Islet of Langerhans (tissue), 1 donor: ENCODE measurements around the gene NANOG.
"Not testable (repeated sequence)": the region's sequence is repeated elsewhere in the genome, so short reads cannot be mapped to it uniquely, and the experiment has no call there.

ENCODE experiments used
- FAIRE-seq: peaks from one replicate; lab custom pipeline; 2011; peaks lifted over from hg19 to GRCh38; lab: Jason Lieb, UNC

Gene NANOG

DNA sequence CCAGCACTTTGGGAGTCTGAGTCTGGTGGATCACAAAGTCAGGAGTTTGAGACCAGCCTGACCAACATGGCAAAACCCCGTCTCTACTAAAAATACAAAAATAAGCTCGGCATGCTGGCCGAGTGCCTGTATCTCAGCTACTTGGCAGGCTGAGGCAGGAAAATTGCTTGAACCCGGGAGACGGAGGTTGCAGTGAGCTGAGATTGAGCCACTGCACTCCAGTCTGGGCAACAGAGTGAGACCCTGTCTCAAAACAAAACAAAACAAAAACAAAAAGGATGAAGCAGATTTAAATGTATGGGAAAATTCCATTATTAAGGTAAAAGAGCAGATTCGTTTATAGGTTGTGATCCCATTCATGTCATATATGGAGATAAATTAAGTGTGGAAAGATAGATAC lies 17.1 kb downstream of the NANOG start:
- FAIRE-seq = not testable (repeated sequence)

DNA sequence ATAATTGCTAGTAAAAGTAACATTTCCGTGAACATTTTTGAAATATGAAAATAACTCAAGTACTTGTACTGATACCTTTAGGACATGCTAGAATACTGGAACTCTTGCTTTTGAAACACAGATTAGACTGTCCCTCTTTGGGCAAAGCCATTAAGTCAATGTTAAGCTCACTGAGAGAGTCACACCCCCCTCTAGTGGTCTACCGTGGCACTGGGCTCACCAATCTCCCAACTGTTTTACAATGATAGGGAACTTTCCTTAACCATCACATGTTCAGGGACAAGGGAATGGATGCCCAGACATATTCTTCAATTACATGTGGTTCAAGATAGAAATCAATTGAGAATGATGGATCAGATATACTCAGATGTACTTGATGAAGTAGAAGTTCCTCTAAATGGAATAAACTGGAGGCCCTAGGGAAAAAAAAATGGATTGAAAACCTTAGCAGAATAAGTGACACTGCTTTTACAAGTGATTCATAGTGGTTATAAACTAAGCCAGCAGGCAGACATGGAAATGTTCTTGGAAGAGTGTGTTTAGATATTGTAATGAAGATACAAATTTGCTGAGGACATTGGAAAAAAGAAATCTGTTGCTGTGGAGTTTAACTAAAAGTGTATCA lies 17.8 kb downstream of the NANOG start:
- no peak for FAIRE-seq

DNA sequence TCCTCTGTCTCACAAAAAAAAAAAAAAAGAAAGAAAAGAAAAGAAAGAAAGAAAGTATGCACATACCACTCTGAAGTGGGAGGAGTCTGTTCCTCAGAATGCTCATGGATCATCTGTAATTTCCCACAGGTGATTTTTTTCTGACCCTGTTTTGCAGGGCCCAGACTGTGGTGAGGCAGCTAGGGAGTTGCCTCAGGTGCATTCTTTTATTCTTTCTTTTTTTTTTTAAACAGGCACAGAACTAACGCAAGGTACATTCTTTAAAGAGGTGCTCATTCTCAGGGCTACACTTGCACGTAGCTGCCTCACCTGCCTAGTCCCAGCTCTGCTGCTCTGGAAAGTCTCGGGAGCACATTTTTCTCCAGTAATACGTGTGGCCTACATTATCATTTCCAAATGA lies 36.6 kb downstream of the NANOG start:
- FAIRE-seq = not testable (repeated sequence)

DNA sequence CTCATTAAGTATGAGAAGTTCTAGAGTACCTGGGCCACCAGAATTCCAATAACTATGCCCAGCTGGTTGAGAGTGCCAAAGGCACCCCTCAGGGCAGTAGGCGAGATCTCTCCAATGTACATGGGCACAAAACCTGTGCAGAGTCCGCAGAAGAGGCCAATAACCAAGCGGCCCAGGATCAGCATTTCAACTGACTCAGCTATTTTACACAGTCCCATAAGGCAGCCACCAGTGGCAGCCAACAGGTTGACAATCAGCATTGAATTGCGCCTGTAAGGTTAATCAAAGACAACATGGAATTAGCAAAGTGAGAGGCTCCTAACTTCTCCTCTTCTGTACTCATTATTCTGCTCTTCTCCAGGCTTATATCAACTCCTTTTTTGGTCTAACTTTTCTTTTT lies 40.5 kb downstream of the NANOG start:
- FAIRE-seq = not testable (repeated sequence)

DNA sequence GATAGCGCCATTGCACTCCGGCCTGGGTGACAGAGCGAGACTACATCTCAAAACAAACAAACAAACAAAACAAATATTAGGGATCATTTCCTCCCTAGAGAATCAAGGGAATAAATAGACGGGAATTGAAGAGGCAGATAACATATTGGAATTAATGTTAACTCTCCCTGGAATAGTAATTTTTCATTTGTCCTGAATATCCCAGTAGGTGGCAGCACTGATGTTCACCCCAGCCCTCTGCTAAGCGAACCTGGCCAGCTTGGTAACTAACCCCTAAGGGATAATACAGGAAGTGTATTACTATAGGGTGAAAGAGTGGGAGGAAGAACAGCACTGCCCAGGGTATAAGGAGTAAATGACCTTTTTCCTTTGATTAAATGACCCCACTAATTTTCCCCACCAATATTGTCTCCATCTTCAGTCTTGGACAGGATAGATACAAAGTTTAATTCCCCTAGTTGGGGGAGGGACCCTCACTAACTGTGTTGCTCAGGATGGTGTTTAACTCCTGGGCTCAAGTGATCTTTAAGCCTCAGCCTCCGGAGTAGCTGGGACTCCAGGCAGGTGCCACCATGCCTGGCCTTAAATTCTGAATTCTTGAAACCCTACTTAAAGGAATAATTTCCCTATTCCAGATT lies 43.0 kb downstream of the NANOG start:
- FAIRE-seq = no peak

DNA sequence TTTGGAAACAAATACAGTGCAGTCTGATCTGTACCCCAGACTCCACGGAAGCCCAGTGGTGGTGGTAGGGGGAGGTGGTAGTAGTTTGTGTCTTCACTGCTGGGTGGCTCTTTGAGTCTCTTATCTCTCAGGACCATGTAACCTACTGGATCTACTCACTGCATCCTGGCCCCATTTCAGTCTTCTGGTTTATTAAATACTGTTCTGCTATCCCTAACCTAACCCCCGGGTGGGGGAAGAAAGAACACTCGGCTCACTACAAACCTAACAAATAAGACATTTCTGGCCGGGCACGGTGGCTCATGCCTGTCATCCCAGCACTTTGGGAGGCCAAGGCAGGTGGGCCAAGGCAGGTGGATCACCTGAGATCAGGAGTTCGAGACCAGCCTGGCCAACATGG lies 44.0 kb downstream of the NANOG start:
- FAIRE-seq = not testable (repeated sequence)

DNA sequence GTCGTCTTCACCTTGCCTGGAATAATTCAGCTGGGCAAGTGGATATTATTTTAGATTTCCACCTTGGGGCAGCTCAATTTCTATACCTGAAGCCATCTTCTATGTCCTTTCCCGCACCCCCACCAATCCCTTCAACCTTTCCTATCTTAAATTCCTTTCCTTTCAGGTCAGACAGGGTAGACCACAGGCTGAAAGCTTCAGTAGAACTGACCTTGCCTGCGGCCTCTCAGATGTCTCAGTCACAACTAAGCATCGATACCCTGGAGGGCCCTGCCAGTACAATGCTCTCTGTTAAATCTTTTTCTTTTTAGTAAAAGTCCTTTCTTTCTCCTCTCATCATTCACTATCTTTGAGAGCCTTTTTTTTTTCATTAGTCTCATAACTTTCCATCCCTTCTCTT lies 44.6 kb downstream of the NANOG start:
- FAIRE-seq = no peak

DNA sequence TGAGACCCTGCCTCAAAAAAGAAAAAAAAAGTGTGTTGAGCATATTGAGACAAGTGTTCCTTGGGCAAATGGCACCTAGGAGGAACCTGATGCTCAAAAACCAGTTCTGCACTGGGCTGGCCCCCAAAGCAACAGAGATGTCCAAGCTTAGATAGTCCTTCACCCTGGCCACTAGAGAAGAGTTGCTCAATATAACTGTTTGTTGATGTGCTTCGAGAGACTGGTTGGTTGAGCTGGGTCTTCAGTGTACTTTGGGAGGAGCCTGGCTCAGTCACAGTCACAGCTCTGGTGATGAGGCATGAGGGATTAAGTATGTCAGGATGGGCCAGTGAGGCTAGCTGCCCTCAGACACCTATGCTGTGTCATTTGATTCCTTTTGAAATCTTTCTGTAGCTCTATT lies 45.5 kb downstream of the NANOG start:
- FAIRE-seq = no peak

DNA sequence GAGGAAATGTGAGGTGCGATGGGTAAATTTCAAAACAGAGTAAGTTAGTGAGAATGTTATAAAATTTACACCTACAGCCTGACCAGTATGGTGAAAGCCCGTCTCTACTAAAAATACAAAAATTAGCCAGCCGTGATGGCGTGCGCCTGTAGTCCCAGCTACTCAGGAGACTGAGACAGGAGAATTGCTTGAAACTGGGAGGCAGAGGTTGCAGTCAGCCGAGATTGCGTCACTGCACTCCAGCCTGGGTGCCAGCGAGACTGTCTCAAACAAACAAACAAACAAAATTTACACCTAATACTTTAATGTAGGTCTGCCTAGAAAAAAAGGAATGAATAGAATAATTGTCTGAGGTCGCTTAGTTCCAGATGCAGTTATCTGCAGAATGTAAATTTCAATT lies 45.9 kb downstream of the NANOG start:
- FAIRE-seq = no peak

DNA sequence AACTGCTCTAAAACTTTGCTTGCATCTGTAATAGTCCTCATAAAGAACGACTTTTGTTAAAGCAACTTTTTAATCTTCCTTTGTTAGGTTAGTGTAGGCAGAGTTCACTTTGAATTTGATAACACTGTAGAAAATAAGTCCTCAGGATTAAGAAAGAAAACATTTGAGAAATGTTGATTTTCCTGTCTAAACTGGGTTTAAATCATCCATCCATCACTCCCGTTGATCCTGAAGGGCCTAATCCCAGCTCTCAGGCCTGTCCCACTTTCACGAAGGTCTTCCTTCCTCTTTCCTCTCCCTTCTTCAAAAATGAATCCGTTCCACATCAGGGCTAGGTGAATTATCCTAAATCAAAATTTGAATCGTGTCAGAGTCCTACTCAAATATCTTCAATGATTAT lies 46.6 kb downstream of the NANOG start:
- no peak for FAIRE-seq

DNA sequence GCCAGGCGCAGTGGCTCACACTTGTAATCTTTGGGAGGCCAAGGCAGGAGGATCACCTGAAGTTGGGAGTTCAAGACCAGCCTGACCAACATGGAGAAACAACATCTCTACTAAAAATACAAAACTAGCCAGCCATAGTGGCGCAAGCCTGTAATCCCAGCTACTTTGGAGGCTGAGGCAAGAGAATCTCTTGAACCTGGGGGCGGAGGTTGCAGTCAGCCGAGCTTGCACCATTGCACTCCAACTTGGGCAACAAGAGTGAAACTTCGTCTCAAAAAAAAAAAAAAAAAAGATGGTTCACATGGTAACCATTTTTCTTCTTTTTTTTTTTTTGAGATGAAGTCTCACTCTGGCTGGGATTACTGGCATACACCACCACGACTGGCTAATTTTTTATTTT lies 48.2 kb downstream of the NANOG start:
- no peak for FAIRE-seq

DNA sequence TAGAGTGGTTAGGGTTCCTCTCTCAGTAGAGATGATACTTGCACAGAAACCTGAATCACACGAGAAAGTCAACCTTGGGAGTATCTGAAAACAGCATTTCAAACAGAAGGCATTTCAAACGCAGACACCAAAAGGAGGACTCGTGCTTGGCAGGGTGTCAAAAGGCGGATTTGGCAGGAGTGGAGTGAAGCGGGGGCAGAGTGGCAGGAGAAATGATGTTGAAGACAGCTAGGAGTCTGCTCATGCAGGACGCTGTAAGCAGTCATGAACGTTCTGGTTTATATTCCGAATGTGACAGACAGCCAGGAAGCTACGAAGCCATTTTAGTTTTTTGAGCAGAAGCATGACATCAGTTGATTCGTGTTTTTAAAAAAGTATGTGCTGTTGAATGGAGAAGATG lies 50.0 kb downstream of the NANOG start:
- FAIRE-seq = not testable (repeated sequence)

DNA sequence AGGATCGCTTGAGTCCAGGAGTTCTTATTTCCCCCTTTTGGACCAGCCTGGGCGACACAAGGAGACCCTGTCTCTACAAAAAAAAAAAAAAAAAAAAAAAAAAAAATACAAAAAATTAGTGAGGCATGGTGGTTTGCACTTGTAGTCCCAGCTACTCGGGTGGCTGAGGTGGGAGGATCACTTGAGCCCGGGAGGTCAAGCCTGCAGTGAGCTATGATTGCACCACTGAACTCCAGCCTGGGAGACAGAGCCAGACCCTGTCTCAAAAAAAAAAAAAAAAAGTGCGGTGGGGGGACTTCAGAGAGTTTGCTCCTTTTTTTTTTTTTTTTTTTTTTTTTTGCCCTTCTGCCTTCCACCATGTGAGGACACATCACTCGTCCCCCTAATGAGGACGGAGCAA lies 50.6 kb downstream of the NANOG start:
- FAIRE-seq = not testable (repeated sequence)

DNA sequence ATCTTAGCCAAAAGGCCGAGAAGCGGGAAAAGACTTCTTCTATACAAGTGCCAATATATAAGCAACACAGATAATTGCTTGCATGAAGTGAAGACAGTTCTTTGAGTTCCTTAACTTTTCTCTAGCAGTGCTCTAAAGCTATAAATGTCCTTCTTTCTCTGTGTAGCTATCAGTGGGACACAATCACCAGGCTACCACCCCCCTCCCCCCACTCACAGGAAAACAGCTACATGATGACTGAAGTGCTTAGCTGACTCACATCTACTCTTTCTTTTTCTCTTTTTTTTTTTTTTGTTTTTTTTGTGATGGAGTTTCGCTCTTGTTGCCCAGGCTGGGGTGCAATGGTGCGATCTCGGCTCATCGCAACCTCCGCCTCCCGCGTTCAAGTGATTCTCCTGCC lies 53.2 kb downstream of the NANOG start:
- FAIRE-seq = not testable (repeated sequence)

DNA sequence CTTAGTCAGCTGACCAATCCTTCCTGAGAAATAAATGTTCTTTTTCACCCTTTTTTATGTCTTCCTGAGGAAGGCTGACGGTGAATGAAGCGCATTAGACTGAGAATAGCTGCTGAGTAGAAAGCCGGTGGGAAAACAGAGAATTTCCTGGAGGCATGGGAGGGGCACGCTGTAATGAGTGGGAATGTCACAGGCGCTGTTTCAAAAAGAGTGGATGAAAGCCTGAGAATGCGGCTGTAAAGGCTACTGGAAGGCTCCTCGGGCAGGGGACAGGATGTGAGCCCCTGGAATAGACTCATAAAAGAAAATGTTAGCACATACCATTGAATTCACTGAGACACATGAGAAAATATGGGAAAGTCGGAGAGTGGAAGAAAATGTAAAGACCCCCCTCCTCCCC lies 53.9 kb downstream of the NANOG start:
- FAIRE-seq = not testable (repeated sequence)

DNA sequence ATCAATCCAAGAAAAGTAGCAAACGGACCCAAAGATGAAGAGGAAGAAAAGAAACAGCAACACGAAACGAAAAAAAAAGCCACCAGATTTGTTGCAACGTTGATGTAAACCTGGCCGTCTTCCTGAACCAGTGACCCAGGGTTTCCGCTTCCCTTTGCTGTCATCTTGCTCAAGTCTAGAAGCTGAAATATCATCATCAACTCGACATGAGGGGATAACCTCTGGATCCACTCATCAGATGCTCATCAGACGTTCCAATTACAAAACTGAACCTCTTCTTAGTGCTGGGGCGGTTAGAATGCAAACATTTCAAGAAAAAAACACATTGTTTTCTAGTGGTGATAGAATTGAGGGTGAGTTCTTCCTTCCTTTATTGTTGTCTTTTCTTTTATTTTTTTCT lies 54.4 kb downstream of the NANOG start:
- FAIRE-seq = not testable (repeated sequence)

DNA sequence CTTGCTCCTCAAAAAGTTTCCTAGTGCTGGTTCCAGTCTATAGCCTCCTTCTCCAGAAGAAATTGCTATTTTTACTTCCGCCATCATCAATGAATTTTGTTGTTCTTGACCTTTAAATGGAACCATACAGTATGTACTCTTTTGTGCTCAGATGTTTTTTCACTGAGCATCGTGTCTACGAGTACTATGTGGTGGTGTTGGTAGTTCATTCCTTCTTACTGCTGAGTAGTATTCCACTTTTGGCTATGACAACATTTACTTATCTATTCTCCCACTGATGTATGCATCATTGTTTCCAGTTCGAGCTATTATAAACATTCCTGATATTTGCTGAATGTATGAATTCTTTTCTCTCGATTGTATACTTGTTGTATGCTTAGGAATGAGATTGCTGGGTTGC lies 54.9 kb downstream of the NANOG start:
- FAIRE-seq = no peak

DNA sequence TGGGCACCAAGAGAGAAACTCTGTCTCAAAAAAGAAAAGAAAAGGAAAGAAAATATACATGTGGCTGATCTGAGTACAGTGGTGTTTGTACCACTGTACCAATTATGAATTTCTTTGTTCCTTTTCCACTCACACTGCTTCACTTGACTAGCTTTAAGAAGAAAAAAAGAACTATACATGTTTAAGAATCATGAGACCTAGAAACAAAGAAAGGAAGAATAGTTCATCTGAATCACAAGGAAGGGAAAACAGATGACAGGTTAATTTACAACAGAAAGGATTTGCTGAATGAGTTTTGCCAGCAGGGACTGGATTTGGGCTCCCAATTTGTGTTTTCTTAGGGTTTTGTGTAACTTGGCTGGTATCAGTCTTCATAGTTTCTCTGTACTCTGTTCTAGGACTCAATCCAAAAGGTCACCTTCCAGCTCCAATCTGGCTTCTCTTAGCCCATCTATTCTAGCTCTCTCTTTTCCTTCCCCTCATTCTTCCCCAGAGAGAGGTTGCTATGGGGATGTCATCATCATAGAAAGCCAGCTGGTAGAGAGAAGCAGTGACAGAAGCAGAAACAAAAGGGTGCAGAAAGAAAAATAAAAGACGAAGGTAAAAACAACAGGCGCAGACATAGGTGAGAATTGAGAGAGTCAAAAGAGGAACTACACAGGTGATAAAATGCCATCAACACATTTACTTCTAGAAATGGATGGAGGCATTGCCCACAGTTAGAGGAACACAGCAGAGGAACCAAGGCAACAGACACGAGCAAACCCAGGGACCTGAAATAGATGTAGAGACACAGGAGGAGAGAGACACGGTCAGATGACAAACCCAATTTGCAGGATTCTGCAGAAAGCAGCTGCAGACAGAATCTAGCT lies 58.3 kb downstream of the NANOG start:
- not testable (repeated sequence) for FAIRE-seq

DNA sequence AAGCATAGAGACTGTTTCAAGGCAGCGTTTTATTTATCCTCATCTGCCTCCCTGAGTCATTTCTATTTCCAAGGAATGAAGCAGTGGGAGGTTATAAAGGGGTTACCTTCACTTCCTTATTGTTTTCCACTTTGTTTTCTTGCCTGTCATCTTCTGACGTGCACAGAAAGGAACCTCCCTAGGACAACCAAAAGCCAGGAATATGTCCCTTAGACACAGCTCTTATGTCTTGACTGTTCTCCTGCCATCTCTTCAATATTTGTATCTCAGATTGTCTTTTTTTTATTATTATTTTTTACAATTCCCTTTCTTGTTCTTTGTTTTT lies 58.9 kb downstream of the NANOG start:
- not testable (repeated sequence) for FAIRE-seq
